ENCODE measurements around the gene SLC9A3. TPM values are rescaled to one million over a fixed set of nuclear protein-coding genes. Genes with fewer than 3 reads are reported as not detected.

The SLC9A3 gene
- total RNA-seq, 1 donor from 2014 or later: 1.1 TPM

DNA sequence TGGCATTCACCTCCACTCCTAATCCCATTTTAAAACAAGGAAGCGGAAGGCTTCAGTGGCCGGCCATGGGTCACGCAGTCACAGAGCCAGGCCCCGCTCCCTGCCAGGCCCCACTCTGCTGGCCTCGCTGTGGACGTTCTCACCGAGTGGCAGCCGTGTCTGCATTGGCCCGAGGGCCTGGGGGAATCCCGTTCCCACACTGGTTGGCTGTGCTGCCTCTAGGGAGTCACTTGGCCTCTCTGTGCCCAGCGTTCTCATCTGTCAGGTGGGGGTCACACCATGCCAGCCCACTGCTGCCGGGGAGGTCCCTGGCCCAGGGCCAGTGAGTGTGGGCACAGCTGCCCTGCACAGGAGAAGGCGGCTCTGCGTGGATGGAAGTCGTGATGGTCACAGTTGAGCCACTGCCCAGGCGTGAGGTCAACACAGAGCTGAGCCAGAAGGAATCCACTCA lies 13.4 kb upstream of the SLC9A3 start:
- no peak for TF ChIP-seq CTCF (IDR thresholded peaks at IDR 0.05)

GRCh38 chr5:537098-537497 lies 12.8 kb upstream of the SLC9A3 start:
- H3K27me3 ChIP-seq (ENCODE audit: low read depth): peaks cover 88% of the 10 kb centered on the region
- no peak overlapping the region for H3K4me3 ChIP-seq
- ATAC-seq (no peak), DNase-seq (peak; percentile 39)
- TF ChIP-seq CTCF (IDR thresholded peaks at IDR 0.05): no peak
- H3K4me1 ChIP-seq: no peaks in the 10 kb centered on the region
- H3K9me3 ChIP-seq: no peaks in the 10 kb centered on the region
- no peaks in the 10 kb centered on the region for H3K36me3 ChIP-seq
- H3K27ac ChIP-seq: no peak overlapping the region
- intact Hi-C loops (cut with DNase I): no loop called here

More for the DNA sequence above, 13.4 kb upstream of the SLC9A3 start:
- no peak for ATAC-seq
- H3K36me3 ChIP-seq: no peaks in the 10 kb centered on the region
- intact Hi-C loops (cut with DNase I): no loop called here
- DNase-seq: peak; percentile 41
- H3K4me1 ChIP-seq: no peaks in the 10 kb centered on the region
- H3K4me3 ChIP-seq: no peak overlapping the region
- peaks cover 88% of the 10 kb centered on the region for H3K27me3 ChIP-seq (ENCODE audit: low read depth)
- H3K27ac ChIP-seq: no peak overlapping the region
- H3K9me3 ChIP-seq: no peaks in the 10 kb centered on the region

GRCh38 chr5:535846-536698 lies 11.8 kb upstream of the SLC9A3 start:
- Histone ChIP-seq H3K9me3 (no peaks in the 10 kb centered on the region), H3K27ac (no peak overlapping the region), H3K4me3 (no peak overlapping the region), H3K36me3 (no peaks in the 10 kb centered on the region), H3K27me3 (ENCODE audit: low read depth) (peaks cover 88% of the 10 kb centered on the region), H3K4me1 (peaks cover 5% of the 10 kb centered on the region)
- ATAC-seq (no peak), DNase-seq (peak; percentile 33)
- TF ChIP-seq CTCF (IDR thresholded peaks at IDR 0.05): no peak
- intact Hi-C loops (cut with DNase I): no loop called here

DNA sequence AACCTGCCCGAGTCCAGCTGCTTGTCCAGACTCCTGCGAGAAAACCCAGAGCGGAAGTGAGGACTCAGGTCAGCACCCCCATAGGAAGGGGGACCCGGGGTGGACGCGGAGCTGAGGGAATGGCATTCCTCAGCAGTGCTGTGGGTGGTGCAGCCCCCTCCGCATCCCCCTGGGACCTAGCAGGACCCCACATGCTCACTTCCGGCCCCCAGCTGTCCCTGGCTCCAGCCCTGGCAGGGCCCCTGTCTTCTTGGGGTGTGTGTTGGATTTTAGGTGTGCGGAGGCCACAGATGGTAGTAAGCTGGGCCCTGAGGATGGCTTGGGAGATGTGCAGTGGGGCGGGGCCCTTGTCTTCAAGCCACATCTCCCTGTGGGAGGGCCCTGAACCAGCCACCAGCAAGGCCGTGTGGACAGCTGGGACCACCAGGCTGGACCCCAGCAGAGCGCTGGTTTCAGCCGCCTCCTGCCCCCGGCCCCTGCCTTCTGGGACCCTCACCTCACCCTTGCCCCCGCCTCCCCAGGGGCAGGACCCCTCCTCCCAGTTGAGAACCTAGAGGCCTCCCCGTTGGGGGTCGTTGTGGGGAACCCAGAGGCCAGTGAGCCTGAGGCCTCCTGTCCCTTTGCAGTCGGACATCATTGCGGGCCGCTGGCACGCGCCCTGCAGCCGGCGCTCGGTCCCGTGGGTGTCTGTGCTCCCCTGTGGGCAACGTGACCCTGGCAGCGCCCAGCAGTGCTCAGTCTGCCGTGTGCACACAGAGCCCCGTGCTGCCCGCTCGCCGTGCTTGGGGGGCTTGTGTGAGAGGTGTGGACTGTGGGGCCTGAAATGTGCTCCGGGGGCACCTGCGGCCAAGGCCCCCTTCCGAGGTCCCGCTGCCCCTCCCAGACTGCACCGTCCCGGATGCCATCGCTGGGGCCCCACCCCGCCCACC lies 10.8 kb upstream of the SLC9A3 start:
- ATAC-seq: no peak
- Histone ChIP-seq H3K4me3 (no peak overlapping the region), H3K36me3 (no peaks in the 10 kb centered on the region), H3K9me3 (no peaks in the 10 kb centered on the region), H3K4me1 (peaks cover 14% of the 10 kb centered on the region), H3K27me3 (ENCODE audit: low read depth) (peaks cover 86% of the 10 kb centered on the region), H3K27ac (no peak overlapping the region)
- DNase-seq: peak; percentile 41
- TF ChIP-seq CTCF (IDR thresholded peaks at IDR 0.05): no peak
- intact Hi-C loops (cut with DNase I): no loop called here

- intact Hi-C loops (cut with DNase I): no loop called here
- no peak overlapping the region for H3K4me3 ChIP-seq
- TF ChIP-seq CTCF (IDR thresholded peaks at IDR 0.05): no peak
- H3K9me3 ChIP-seq: no peaks in the 10 kb centered on the region
- H3K36me3 ChIP-seq: no peaks in the 10 kb centered on the region
- ATAC-seq (no peak), DNase-seq (peak; percentile 44)
- no peak overlapping the region for H3K27ac ChIP-seq
- H3K4me1 ChIP-seq: peaks cover 14% of the 10 kb centered on the region
- peaks cover 82% of the 10 kb centered on the region for H3K27me3 ChIP-seq (ENCODE audit: low read depth)
These were observed 9.9 kb upstream of the SLC9A3 start for GRCh38 chr5:533955-534742.

Measured in lower lobe of right lung (tissue), 2 donors.